WTC11 (cell line): ENCODE results near the gene KIF3B. TPM values are rescaled to one million over a fixed set of nuclear protein-coding genes. Genes with fewer than 3 reads are reported as not detected.

Experiments
- ATAC-seq: fragments of 200-7000 bp; cut with Tn5 transposase; 2 replicates; pipeline ENCODE4 v1.10.0; 2021; ENCODE audit warnings: mild to moderate bottlenecking, moderate library complexity
- CTCF ChIA-PET: fragments of 300-600 bp; sonication (Branson Sonifier 250); formaldehyde crosslinking; loops from one replicate; lab custom pipeline; 2021; ENCODE audit warnings: antibody characterized with exemption; lab: Charles Lee
- POLR2A ChIA-PET: fragments of 350-600 bp; sonication (Branson Sonifier 250); formaldehyde crosslinking; loops from one replicate; lab custom pipeline; 2021; ENCODE audit warnings: antibody characterized with exemption; lab: Charles Lee
- DNase-seq: peaks from one replicate; pipeline ENCODE4 v3.0.0; 2021; ENCODE audit warnings: low spot score
- H3K27ac Mint-ChIP-seq: 2 replicates; pipeline ENCODE4 v1.8.0; 2021; ENCODE audit warnings: mixed read lengths
- H3K27me3 Mint-ChIP-seq: 2 replicates; pipeline ENCODE4 v1.8.0; 2021; ENCODE audit warnings: low read depth, mild to moderate bottlenecking, moderate library complexity, mixed read lengths
- H3K36me3 Mint-ChIP-seq: 2 replicates; pipeline ENCODE4 v1.8.0; 2021; ENCODE audit warnings: mixed read lengths
- H3K4me1 Mint-ChIP-seq: 2 replicates; pipeline ENCODE4 v1.8.0; 2022; ENCODE audit warnings: mixed read lengths
- H3K4me3 Mint-ChIP-seq: 2 replicates; pipeline ENCODE4 v1.8.0; 2021; ENCODE audit warnings: mild to moderate bottlenecking, moderate library complexity, mixed read lengths
- H3K9me3 Mint-ChIP-seq: 2 replicates; pipeline ENCODE4 v1.8.0; 2021; ENCODE audit warnings: mixed read lengths
- CDX4 ChIP-seq: fragments of 250-450 bp; sonication (Bioruptor Pico); IDR thresholded peaks from 2 replicates; pipeline ENCODE4 v1.9.0; 2021; ENCODE audit warnings: moderate library complexity, mild to moderate bottlenecking, inconsistent platforms, borderline replicate concordance
- EMX1 ChIP-seq: fragments of 250-450 bp; sonication (Bioruptor Pico); IDR thresholded peaks from 2 replicates; pipeline ENCODE4 v1.8.0; 2021; ENCODE audit warnings: mild to moderate bottlenecking
- FOXP4 ChIP-seq: sonication (generic); formaldehyde crosslinking; IDR thresholded peaks from 2 replicates; pipeline ENCODE4 v1.8.0; 2022; ENCODE audit warnings: mild to moderate bottlenecking, missing genetic modification reagents
- GRHL2 ChIP-seq: fragments of 250-450 bp; sonication (Bioruptor Pico); IDR thresholded peaks from 2 replicates; pipeline ENCODE4 v1.8.0; 2022; ENCODE audit warnings: mild to moderate bottlenecking, moderate library complexity; ENCODE audit not compliant: insufficient replicate concordance, severe bottlenecking
- HMGA2 ChIP-seq: fragments of 250-450 bp; sonication (Bioruptor Pico); IDR thresholded peaks from 2 replicates; pipeline ENCODE4 v1.4.0; 2021; ENCODE audit warnings: mild to moderate bottlenecking, moderate library complexity
- JAZF1 ChIP-seq: fragments of 250-450 bp; sonication (Bioruptor Pico); IDR thresholded peaks from 2 replicates; pipeline ENCODE4 v1.9.0; 2021; ENCODE audit warnings: moderate library complexity, mild to moderate bottlenecking, inconsistent platforms
- MAX ChIP-seq: sonication (generic); formaldehyde crosslinking; IDR thresholded peaks from 2 replicates; pipeline ENCODE4 v1.8.0; 2022; ENCODE audit warnings: mild to moderate bottlenecking, missing genetic modification reagents
- RELA ChIP-seq: sonication (generic); formaldehyde crosslinking; IDR thresholded peaks from 2 replicates; pipeline ENCODE4 v1.8.1; 2022; ENCODE audit warnings: missing genetic modification reagents, mild to moderate bottlenecking, borderline replicate concordance
- USF2 ChIP-seq: sonication (generic); formaldehyde crosslinking; IDR thresholded peaks from 2 replicates; pipeline ENCODE4 v1.8.1; 2023; ENCODE audit warnings: mild to moderate bottlenecking, missing genetic modification reagents, moderate library complexity
- ZMAT4 ChIP-seq: fragments of 250-450 bp; sonication (Bioruptor Pico); IDR thresholded peaks from 2 replicates; pipeline ENCODE4 v1.9.0; 2021; ENCODE audit warnings: mild to moderate bottlenecking
- ZNF121 ChIP-seq: sonication (generic); formaldehyde crosslinking; IDR thresholded peaks from 2 replicates; pipeline ENCODE4 v1.8.0; 2023; ENCODE audit warnings: missing genetic modification reagents
- ZNF138 ChIP-seq: sonication (generic); formaldehyde crosslinking; conservative IDR thresholded peaks from 2 replicates; pipeline ENCODE4 v1.8.1; 2022; ENCODE audit warnings: mild to moderate bottlenecking, moderate library complexity, missing genetic modification reagents
- ZNF263 ChIP-seq: sonication (generic); formaldehyde crosslinking; IDR thresholded peaks from 2 replicates; pipeline ENCODE4 v1.8.1; 2022; ENCODE audit warnings: low read depth, mild to moderate bottlenecking, moderate library complexity, missing genetic modification reagents
- ZNF281 ChIP-seq: sonication (generic); formaldehyde crosslinking; IDR thresholded peaks from 2 replicates; pipeline ENCODE4 v1.8.0; 2023; ENCODE audit warnings: mild to moderate bottlenecking, missing genetic modification reagents
- ZSCAN18 ChIP-seq: fragments of 250-450 bp; sonication (Bioruptor Pico); IDR thresholded peaks from 2 replicates; pipeline ENCODE4 v2.1.2; 2022; ENCODE audit warnings: mild to moderate bottlenecking, moderate library complexity
- total RNA-seq: library from RNA; stranded (reverse); gene quantifications from 3 replicates; pipeline ENCODE4 v1.2.3, GENCODE V29; 2021
- TF ChIP-seq, protein P1 (sequence below): sonication (generic); formaldehyde crosslinking; IDR thresholded peaks from 2 replicates; pipeline ENCODE4 v1.8.1; 2023; ENCODE audit warnings: mild to moderate bottlenecking, moderate library complexity, missing genetic modification reagents
- TF ChIP-seq, protein P2 (sequence below): sonication (generic); formaldehyde crosslinking; IDR thresholded peaks from 2 replicates; pipeline ENCODE4 v1.8.1; 2022; ENCODE audit warnings: low read depth, missing genetic modification reagents, borderline replicate concordance

The KIF3B gene
- total RNA-seq, 1 experiment from 2014 or later = 21.5 TPM

- POLR2A ChIA-PET = no interaction called here
- no peaks in the 10 kb centered on the region for H3K36me3 Mint-ChIP-seq
- no peak for DNase-seq
- 0 out of 2 replicates have a peak, but pooled peaks cover 3% of the 10 kb centered on the region for H3K27me3 Mint-ChIP-seq
- CTCF ChIA-PET = no interaction called here
- no peaks in the 10 kb centered on the region for H3K9me3 Mint-ChIP-seq
- no peak overlapping the region for H3K27ac Mint-ChIP-seq
- no peak for ATAC-seq
- no peak overlapping the region for H3K4me3 Mint-ChIP-seq
- H3K4me1 Mint-ChIP-seq = no peaks in the 10 kb centered on the region
- no peak for TF ChIP-seq HMGA2 (CRISPR knock-in tag)
- TF ChIP-seq MAX = no peak
- TF ChIP-seq ZMAT4 (CRISPR knock-in tag) = no peak
- no peak for TF ChIP-seq GRHL2 (CRISPR knock-in tag)
- no peak for TF ChIP-seq ZSCAN18
- TF ChIP-seq JAZF1 (CRISPR knock-in tag) = no peak
- TF ChIP-seq ZNF121 (CRISPR knock-in tag) = no peak
- no peak for TF ChIP-seq FOXP4 (CRISPR knock-in tag)
- no peak for TF ChIP-seq CDX4 (CRISPR knock-in tag)
- no peak for TF ChIP-seq ZNF138 (CRISPR knock-in tag)
- TF ChIP-seq EMX1 = no peak
- TF ChIP-seq ZNF263 (CRISPR knock-in tag) = no peak
- no peak for TF ChIP-seq ZNF281 (CRISPR knock-in tag)
- TF ChIP-seq, protein P1, sequence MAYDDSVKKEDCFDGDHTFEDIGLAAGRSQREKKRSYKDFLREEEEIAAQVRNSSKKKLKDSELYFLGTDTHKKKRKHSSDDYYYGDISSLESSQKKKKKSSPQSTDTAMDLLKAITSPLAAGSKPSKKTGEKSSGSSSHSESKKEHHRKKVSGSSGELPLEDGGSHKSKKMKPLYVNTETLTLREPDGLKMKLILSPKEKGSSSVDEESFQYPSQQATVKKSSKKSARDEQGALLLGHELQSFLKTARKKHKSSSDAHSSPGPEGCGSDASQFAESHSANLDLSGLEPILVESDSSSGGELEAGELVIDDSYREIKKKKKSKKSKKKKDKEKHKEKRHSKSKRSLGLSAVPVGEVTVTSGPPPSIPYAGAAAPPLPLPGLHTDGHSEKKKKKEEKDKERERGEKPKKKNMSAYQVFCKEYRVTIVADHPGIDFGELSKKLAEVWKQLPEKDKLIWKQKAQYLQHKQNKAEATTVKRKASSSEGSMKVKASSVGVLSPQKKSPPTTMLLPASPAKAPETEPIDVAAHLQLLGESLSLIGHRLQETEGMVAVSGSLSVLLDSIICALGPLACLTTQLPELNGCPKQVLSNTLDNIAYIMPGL (CRISPR knock-in tag) = no peak
Measured at GRCh38 chr20:32261644-32262043, 15.8 kb upstream of the KIF3B start.

DNA sequence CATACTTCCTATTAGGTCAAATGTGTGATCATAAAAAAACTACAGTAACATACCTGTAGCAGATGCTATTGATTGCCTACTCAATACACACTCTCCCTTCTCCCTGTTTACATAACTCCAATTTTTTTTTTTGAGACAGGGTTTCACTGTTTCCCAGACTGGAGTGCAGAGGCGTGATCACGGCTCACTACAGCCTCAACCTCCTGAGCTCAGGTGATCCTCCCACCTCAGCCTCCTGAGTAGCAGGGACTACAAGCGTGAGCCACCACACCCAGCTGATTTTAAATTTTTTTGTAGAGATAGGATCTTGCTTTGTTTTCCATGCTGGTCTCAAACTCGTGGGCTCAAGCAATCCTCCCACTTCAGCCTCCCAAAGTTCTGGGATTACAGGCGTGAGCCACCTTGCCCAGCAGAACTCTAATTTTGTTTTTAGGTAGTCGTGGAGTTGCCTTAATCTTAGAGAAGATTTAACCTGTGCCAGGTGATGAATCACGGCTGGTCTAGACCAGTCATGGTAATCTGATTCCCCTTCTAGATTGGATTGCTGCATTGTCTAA is 14.0 kb upstream of the KIF3B start:
- CTCF ChIA-PET = no interaction called here
- no peaks in the 10 kb centered on the region for H3K36me3 Mint-ChIP-seq
- ATAC-seq = no peak
- no peaks in the 10 kb centered on the region for H3K4me1 Mint-ChIP-seq
- 0 out of 2 replicates have a peak, but pooled peaks cover 7% of the 10 kb centered on the region for H3K27me3 Mint-ChIP-seq
- H3K4me3 Mint-ChIP-seq = no peak overlapping the region
- POLR2A ChIA-PET = no interaction called here
- H3K27ac Mint-ChIP-seq = no peak overlapping the region
- TF ChIP-seq USF2 (no peak), HMGA2 (CRISPR knock-in tag) (no peak), RELA (no peak)
- TF ChIP-seq, protein P2, sequence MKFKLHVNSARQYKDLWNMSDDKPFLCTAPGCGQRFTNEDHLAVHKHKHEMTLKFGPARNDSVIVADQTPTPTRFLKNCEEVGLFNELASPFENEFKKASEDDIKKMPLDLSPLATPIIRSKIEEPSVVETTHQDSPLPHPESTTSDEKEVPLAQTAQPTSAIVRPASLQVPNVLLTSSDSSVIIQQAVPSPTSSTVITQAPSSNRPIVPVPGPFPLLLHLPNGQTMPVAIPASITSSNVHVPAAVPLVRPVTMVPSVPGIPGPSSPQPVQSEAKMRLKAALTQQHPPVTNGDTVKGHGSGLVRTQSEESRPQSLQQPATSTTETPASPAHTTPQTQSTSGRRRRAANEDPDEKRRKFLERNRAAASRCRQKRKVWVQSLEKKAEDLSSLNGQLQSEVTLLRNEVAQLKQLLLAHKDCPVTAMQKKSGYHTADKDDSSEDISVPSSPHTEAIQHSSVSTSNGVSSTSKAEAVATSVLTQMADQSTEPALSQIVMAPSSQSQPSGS (CRISPR knock-in tag) = no peak
- TF ChIP-seq, all 79 proteins: peak for 0
- DNase-seq = no peak
- H3K9me3 Mint-ChIP-seq = no peaks in the 10 kb centered on the region
